ENCODE data around the gene WDR73. TPM values are rescaled to one million over a fixed set of nuclear protein-coding genes. Genes with fewer than 3 reads are reported as not detected.

WDR73 gene
- total RNA-seq, 1 donor from 2014 or later, result 15.3 TPM

DNA sequence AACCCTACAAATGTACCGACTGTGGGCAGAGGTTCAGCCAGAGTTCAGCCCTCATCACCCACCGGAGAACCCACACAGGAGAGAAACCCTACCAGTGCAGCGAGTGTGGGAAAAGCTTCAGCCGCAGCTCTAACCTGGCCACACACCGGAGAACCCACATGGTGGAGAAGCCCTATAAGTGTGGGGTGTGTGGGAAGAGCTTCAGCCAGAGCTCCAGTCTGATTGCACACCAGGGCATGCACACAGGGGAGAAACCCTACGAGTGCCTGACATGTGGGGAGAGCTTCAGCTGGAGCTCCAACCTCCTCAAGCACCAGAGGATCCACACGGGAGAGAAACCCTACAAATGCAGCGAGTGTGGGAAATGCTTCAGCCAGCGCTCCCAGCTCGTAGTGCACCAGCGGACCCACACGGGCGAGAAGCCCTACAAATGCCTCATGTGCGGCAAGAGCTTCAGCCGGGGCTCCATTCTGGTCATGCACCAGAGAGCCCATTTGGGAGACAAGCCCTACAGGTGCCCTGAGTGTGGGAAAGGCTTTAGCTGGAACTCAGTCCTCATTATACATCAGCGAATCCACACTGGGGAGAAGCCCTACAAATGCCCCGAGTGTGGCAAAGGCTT, 32.6 kb downstream of the WDR73 start:
- no peak for DNase-seq (ENCODE audit: extremely low read depth, low read depth, low spot score)

DNA sequence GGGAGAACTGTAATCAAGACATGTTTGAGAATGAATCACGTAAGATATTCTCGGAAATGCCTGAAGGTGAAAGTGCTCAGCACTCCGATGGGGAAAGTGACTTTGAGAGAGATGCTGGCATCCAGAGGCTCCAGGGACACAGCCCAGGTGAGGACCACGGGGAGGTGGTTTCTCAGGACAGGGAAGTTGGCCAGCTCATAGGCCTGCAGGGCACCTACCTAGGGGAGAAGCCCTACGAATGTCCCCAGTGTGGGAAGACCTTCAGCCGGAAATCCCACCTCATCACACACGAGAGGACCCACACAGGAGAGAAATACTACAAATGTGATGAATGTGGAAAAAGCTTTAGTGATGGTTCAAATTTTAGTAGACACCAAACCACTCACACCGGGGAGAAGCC, 33.5 kb downstream of the WDR73 start:
- DNase-seq (ENCODE audit: extremely low read depth, low read depth, low spot score), result no peak

DNA sequence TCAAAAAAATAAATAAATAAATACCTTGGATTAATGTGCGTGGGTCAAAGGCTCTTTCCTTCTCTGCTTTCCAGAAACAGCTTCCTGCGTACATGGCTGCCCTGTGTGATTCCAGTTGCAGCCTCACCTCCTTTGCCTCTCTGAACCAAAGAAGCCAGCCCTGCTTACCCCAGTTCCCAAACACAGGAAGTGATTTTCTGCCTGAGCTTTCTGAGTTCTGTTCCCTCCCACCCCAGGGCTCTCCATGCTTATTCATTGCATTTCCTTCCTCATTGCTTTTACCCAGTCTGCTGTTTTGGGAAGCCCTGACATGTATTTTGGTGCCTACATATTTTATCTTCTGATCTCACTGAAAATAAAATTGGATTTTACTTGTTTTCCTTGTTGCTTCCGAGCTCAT, 37.8 kb downstream of the WDR73 start:
- no peak for DNase-seq (ENCODE audit: extremely low read depth, low read depth, low spot score)

DNA sequence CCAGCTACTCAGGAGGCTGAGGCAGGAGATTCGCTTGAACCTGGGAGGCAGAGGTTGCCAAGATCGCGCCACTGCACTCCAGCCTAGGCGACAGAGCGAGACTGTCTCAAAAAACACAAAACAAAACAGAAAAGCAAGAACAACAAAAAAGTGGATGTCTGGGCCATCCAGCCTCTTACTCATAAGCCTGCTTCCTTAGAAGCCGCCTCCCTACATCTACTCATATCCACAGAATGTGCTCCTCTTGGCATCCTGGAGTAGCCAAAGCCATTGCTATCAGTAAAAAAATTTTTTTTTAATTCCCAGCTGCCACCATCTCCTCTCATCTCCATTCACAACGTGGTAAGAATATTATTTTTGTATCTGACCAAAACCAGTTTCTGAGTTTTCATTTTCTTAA, 42.5 kb downstream of the WDR73 start:
- no peak for DNase-seq (ENCODE audit: extremely low read depth, low read depth, low spot score)

DNA sequence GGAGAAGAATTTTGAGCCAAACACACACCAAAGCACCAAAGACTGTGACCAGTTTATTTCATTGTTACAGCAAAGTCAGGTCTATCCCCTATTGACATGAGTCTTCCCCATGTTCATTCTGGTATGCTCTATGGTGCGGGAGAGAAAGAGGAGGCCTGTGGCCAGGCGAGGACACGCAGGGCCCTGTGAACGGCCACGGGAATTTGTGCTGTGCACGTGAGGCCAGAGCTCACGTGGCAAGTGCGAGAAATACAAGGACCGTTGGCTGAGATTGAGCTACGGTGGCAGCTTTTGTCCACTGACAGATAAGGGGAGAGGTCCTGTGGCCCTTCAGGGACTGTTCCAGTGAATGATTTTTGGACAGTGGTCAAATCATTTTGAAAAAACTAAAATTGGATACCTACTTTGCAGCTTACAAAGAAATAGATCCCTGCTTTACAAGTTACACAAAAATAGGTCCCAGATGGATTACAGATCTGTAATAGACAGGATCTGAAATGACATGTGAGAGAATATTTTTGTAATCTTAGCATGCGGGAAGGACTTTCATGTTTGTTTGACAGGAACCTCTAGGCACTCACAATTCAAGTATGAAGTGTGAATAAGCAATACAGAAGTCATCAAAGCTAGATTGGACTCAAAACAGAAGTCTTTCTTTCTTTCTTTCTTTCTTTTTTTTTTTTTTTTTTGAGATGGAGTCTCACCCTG, 44.1 kb downstream of the WDR73 start:
- DNase-seq (ENCODE audit: extremely low read depth, low read depth, low spot score), result no peak

DNA sequence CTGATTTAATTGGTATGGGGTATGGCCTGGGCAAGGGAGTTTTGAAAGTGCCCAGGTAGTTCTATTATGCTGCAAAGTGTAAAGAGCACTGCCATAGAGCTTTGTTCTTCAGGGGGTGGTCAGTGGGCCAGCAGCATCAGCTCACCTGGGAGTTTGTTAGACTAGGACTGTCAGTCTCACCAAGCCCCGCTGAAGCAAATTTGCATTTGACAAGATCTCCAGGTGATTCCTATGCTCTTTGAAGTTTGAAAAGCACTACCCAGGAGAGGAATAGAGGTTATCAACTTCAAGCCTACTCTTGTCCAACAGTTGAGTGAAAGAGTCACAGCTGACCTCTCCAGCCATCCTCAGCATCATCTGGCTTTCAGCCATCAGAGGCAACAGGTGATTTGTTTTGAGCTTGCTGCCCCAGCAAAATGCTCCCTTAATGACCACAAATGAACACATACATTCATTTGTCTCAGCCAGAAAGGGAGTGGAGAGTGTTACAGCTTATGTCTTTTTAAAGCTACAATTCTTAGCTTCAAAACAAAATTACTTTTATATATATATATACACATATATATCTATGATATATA, 45.3 kb downstream of the WDR73 start:
- no peak for DNase-seq (ENCODE audit: extremely low read depth, low read depth, low spot score)

DNA sequence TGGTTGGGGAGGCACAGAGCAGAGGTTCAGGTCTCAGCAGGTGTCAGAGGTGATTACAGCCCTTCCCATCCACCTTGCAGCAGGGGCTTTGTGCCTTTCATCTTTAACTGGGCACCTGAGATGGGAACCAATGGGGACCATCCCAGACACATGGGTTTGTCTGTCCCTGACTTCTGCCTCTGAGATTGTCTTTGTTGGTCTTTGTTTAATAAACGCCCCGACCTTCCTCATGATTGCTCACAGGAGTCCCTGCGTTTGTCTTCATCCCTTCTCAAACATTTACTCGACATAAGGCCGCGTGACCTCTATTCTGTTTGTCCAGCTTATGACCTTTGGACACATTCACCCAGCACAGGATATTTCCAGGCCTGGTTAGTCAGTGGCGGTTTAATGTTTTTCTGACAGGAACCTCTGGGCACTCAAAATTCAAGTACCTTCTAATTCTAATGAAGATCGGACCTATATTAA, 47.4 kb downstream of the WDR73 start:
- DNase-seq (ENCODE audit: extremely low read depth, low read depth, low spot score), result no peak

DNA sequence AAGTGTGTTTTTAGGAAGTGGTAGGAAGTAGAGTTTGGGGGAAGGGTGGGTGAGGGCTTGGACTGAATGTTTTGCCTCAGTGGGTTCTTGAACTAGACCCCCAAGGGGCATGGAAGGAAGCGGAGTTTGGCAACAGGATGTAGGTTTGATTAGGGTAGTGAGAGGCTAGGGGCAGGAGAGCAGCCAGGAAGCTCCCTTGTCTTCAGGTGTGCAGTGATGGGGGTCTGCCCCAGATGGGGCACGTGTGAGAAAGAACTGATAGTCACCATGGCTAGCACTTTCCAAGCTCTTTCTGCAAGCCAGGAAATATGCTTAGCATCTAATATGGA, 48.6 kb downstream of the WDR73 start:
- no peak for DNase-seq (ENCODE audit: extremely low read depth, low read depth, low spot score)

DNA sequence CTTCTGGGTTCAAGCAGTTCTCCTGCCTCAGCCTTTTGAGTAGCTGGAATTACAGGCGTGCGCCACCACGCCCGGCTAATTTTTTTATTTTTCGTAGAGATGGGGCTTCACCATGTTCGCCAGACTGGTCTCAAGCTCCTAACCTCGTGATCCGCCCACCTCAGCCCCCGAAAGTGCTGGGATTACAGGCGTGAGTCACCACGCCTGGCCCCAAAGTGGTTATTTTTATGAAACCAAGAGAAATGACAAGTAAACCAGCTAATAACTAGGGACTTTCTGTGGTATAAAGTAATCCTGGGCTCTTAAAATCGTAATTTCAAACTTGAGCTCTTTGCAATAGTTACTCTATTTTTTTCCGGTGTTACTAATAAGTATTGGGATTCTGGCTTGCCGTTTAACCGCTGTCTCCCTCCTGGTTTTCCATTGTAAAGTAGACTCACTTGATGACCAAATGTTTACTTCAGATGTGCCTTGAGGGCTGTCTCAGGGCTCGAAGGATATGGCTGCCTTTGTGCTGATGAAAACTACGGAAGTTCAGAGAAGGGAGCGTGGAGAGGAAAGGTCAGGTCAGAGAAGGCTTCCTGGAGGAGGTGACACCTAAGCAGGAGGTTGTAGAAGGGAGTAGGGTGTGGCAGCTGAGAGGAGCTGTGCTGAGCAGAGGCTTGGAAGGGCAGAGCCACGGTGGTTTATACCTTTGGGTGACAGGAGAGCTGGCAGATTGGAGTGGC, 49.1 kb downstream of the WDR73 start:
- DNase-seq (ENCODE audit: extremely low read depth, low read depth, low spot score), result no peak

DNA sequence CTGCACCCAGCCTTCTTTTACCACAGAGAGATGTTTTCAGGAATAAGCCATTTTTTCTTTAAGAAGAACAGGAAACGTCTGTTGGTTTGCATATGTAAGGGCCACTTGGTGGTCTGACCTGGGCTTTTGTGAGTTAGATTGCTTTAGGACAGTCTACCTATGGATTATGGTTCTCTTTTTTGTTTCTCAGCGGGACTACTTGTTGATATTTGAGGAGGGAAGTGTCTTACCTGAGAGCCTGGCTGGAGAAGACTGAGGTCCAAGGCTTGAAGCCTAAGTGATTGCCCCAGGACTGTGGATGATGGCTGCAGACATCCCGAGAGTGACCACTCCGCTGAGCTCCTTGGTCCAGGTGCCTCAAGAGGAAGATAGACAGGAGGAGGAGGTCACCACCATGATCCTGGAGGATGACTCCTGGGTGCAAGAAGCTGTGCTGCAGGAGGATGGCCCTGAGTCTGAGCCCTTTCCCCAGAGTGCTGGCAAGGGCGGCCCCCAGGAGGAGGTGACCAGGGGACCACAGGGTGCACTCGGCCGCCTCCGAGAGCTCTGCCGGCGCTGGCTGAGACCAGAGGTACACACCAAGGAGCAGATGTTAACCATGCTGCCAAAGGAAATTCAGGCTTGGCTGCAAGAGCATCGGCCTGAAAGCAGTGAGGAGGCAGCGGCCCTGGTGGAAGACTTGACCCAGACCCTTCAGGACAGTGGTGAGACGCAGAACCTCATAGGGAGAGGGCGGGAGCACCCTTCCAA, 50.3 kb downstream of the WDR73 start:
- no peak for DNase-seq (ENCODE audit: extremely low read depth, low read depth, low spot score)

DNA sequence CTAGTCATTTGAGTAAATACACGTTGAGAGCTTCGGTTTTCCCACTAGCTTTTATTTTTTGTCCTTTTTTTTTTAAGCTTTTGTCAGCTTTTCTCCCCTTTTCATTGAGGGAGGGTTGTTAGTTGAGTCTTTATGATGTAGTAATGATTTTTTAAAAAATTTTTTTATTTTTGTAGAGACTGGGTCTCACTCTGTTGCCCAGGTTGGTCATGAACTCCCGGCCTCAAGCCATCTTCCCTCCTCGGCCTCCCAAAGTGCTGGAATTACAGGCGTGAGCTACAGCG, 52.6 kb downstream of the WDR73 start:
- DNase-seq (ENCODE audit: extremely low read depth, low read depth, low spot score), result no peak

DNA sequence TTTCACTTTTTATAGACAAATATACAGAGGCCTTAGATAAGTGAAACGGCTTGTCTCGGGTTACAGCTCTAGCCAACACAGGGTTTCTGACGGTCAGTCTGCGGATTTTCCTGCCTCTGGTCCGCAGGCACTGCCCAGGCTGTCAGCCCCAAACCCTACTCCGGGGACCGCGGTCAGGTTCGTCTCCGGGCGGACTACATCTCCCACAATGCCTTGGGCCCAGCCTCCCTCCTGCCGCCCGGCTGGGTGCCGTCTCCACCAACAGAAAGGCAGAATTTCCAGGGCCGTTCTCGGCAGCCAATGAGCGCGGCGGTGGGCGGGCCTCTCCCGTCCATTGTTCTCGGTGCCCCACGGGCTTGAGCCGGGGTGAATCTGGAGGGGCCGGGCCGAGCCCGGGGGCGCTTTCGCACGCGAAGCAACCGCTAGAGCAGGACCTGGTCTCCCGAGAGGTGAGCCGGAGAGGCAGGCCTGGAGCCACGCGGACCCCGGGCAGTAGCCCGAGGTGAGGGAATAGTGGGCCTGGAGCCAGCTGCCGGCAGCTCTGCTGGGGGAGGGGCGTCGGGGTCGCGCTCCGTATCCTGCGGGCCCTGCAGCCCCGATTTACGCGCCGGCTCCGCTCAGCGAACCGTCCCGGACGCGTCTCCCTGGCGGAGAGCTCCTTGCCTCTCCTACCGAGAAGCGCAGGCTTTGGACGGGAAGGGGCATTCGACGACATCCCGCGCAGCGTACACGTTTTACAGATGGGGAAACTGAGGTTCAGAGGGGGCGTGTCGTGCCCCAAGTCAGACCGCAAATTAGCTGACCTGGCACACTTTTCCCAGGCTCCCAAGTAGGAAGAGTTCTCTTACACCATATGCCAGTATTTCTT, 53.2 kb downstream of the WDR73 start, which contains the start of gene ZSCAN2:
Gene ZSCAN2, plus strand, starts transcription at position 323 of the 868 bp plus-strand sequence. CDS start 2,919 bp downstream, outside the sequence.
- peak; percentile 56 for DNase-seq (ENCODE audit: extremely low read depth, low read depth, low spot score)

DNA sequence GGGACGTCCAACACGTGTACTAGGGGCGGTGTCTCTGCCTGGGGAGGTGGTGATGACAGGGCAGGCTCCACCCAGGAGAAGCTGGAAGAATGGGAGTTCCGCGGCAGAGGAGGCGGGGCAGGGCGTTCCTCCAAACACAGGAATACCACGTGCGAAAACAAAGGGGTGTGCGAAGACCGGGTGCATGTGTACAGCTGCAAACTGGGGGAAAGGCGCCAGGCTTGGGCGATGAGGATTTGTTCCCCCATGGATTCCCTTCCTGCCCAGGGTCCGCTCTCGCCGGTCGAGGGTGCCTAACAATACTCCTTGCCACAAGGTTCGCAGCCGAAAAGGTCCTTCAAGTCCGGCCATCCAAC, 53.8 kb downstream of the WDR73 start:
- no peak for DNase-seq (ENCODE audit: extremely low read depth, low read depth, low spot score)

DNA sequence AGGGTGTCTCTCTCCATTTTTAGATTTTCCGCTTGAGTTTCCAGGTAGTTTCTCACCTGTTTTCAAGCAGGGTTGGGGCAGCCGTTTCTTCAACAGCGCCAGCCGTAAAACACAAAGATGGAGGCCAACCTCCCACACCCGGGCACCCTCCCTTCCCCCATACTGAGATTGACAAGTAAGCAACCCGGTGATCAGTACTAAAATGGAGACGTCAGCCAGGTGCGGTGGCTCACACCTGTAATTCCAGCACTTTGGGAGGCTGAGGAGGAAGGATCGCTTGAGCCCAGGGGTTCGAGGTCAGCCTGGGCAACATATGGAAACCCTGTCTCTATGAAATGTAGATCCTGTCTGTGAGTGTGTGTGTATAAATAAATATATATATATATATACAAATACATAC, 54.2 kb downstream of the WDR73 start:
- no peak for DNase-seq (ENCODE audit: extremely low read depth, low read depth, low spot score)

DNA sequence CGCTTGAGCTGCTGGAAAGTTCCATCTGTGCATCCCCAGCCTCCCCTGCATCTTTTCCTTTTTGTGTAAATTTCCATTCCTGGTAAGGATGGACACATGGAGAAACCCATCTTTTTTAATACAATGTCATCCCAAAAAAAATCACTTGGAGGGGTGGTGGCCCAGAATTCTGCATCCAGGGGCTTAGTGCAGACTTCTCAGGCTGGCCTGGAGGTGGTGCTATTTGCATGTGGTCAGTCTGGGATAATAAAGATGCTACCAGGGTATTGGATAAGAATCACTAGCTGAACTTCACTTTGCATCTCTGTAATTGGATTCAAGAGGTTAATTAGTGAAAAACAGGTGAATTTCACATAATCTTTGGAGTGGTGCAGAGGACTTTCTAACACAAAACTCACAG, 55.1 kb downstream of the WDR73 start:
- no peak for DNase-seq (ENCODE audit: extremely low read depth, low read depth, low spot score)

DNA sequence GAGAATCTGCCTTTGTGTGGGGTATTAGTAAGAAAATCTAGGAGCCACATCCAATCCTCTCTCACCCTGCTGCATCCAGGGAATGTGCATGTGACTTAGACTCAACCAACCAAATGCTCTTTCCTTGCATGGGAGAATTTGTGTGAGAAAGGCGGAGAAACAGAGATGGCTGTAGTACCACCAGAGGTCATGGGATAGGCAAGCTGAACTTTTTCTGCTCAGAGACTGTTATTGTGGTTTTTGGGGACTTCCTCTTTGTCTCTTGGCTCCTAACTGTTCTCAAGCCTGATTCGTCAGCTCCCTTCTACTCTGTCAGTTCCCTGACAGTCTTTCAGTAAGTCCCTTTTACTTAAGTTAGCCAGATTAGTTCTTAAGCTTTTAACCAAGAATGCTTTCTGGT, 55.8 kb downstream of the WDR73 start:
- no peak for DNase-seq (ENCODE audit: extremely low read depth, low read depth, low spot score)

DNA sequence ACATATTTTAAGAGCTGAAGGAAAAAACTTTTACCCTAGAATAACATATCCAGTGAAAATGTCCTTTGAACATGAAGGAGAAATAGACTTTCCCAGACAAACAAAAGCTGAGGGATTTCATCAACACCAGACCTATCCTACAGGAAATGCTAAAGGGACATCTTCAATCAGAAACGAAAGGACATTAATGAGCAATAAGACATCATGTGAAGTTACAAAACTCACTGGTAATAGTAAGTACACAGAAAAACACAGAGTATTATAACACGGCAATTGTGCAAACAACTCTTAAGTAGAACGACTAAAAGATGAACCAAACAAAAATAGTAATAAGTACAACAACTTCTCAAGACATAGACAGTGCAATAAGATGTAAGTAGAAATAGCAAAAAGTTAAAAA, 56.8 kb downstream of the WDR73 start:
- no peak for DNase-seq (ENCODE audit: extremely low read depth, low read depth, low spot score)

DNA sequence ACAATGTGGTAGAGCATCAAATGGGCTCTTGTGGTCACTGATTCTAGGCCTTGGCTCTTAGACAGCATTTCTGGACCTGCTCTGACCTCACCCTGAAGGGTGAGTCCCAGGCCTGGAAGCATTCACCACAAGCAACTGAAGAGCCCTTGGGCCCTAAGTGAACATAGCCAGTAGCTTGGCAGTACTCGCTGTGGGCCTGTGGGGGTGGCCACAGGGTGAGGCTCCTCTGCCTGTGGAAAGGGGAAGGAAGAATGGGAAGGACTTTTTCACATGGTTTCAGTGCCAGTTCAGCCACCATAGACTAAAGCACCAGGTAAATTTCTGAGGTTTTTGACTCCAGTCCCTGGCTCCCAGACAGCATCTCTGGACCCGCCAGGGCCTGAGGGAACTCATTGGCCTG, 58.4 kb downstream of the WDR73 start:
- DNase-seq (ENCODE audit: extremely low read depth, low read depth, low spot score), result no peak

DNA sequence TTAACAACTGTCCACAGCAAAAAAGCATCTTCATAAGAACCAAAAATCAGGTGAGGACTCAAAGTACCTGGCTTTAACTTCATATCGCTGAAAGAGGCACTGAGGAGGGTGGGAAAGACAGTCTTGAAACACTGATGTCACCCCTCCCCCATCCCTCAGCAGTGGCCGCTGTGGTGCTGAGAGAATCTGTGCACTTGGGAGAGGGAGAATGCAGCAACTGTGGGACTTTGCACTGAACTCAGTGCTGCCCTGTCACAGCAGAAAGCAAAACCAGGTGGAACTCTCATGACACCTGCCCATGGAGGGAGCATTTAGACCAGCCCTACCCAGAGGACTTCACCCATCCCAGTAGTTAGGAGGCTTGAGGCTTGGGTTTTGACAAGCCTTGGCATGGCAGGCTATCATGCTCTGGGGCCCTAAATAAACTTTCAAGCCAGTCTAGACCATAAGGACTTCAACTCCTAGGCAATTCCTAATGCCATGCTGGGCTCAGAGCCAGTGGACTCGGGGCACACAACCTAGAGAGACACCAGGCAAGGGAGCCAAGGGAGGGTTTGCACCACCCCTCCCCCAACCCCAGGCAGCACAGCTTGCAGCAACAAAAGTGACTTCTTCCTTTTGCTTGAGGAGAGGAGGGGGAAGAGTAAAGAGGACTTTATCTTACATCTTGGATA, 59.3 kb downstream of the WDR73 start:
- DNase-seq (ENCODE audit: extremely low read depth, low read depth, low spot score), result no peak

DNA sequence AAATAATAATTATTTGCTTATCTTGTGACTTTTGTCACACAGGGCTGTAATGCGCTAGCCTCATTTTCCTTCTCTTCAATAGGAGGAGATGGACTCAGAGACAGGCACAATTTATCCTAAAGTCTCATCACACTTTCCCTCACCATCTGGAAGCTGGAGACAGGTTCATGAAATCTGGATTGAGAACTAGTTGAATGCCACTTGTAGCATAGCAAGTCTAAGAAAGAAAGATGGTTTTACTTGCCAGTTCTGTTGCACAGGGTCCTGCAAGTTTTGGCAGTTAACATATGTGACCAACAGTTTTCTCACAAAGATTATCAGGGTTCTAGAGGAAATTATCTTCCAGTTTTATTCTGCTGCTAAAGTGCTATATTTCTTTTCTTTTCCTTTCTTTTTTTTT, 62.3 kb downstream of the WDR73 start:
- DNase-seq (ENCODE audit: extremely low read depth, low read depth, low spot score), result no peak

Data from glomerular endothelial cell (primary cell).